Hepatic stellate cell (primary cell): ENCODE data around the gene PPP1R2B.
"Not testable (repeated sequence)": the region's sequence is repeated elsewhere in the genome, so short reads cannot be mapped to it uniquely, and the experiment has no call there.

ENCODE experiments used
- DNase-seq: peaks from one replicate; pipeline ENCODE4 v3.0.0; 2011; ENCODE audit warnings: low spot score

Gene PPP1R2B

GRCh38 chr5:156850206-156850751 is at the start of gene PPP1R2B:
Gene PPP1R2B, plus strand, starts transcription at chr5:156850295. Its CDS starts 268 bp downstream, at chr5:156850563.
- DNase-seq = no peak

GRCh38 chr5:156800929-156801328 is 49.2 kb upstream of the PPP1R2B start:
- no peak for DNase-seq

- no peak for DNase-seq
Measured at GRCh38 chr5:156802501-156802900, 47.6 kb upstream of the PPP1R2B start.

GRCh38 chr5:156803404-156803803 is 46.7 kb upstream of the PPP1R2B start:
- no peak for DNase-seq

- no peak for DNase-seq
Measured at GRCh38 chr5:156812959-156813358, 37.1 kb upstream of the PPP1R2B start.

- no peak for DNase-seq
Measured at GRCh38 chr5:156815988-156816599, 34.0 kb upstream of the PPP1R2B start.

- no peak for DNase-seq
Measured at GRCh38 chr5:156819537-156819936, 30.6 kb upstream of the PPP1R2B start.

- no peak for DNase-seq
Measured at GRCh38 chr5:156819967-156820581, 30.0 kb upstream of the PPP1R2B start.

GRCh38 chr5:156824241-156824640 is 25.9 kb upstream of the PPP1R2B start:
- DNase-seq = no peak

GRCh38 chr5:156824800-156825199 is 25.3 kb upstream of the PPP1R2B start:
- DNase-seq = no peak

GRCh38 chr5:156825688-156826087 is 24.4 kb upstream of the PPP1R2B start:
- DNase-seq = no peak

GRCh38 chr5:156826150-156826549 is 23.9 kb upstream of the PPP1R2B start:
- DNase-seq = no peak

GRCh38 chr5:156834916-156835315 is 15.2 kb upstream of the PPP1R2B start:
- DNase-seq = no peak

GRCh38 chr5:156835905-156836304 is 14.2 kb upstream of the PPP1R2B start:
- no peak for DNase-seq

- DNase-seq = no peak
Measured at GRCh38 chr5:156836846-156837245, 13.2 kb upstream of the PPP1R2B start.

GRCh38 chr5:156838961-156839360 is 11.1 kb upstream of the PPP1R2B start:
- no peak for DNase-seq

- no peak for DNase-seq
Measured at GRCh38 chr5:156841737-156842136, 8.4 kb upstream of the PPP1R2B start.

- DNase-seq = no peak
Measured at GRCh38 chr5:156846914-156847313, 3.2 kb upstream of the PPP1R2B start.

- not testable (repeated sequence) for DNase-seq
Measured at GRCh38 chr5:156848447-156848846, 1.6 kb upstream of the PPP1R2B start.

- DNase-seq = no peak
Measured at GRCh38 chr5:156851880-156852279, 1.8 kb downstream of the PPP1R2B start.

- DNase-seq = not testable (repeated sequence)
Measured at GRCh38 chr5:156853055-156853454, 3.0 kb downstream of the PPP1R2B start.

- DNase-seq = no peak
Measured at GRCh38 chr5:156865427-156865826, 15.3 kb downstream of the PPP1R2B start.

- no peak for DNase-seq
Measured at GRCh38 chr5:156870498-156870839, 20.4 kb downstream of the PPP1R2B start.

- no peak for DNase-seq
Measured at GRCh38 chr5:156871212-156871611, 21.1 kb downstream of the PPP1R2B start.
